Activated naive CD8-positive, alpha-beta T cell treated with anti-CD3 and anti-CD28 coated beads, Interleukin-2, amount 50 U/mL, for 16 hours (primary cell): Measurements from ENCODE around the gene FOXI2.

Source experiments
- DNase-seq: peaks from one replicate; pipeline ENCODE4 v3.0.0-alpha.2; 2020; ENCODE audit warnings: low read depth, low spot score

FOXI2 gene

DNA sequence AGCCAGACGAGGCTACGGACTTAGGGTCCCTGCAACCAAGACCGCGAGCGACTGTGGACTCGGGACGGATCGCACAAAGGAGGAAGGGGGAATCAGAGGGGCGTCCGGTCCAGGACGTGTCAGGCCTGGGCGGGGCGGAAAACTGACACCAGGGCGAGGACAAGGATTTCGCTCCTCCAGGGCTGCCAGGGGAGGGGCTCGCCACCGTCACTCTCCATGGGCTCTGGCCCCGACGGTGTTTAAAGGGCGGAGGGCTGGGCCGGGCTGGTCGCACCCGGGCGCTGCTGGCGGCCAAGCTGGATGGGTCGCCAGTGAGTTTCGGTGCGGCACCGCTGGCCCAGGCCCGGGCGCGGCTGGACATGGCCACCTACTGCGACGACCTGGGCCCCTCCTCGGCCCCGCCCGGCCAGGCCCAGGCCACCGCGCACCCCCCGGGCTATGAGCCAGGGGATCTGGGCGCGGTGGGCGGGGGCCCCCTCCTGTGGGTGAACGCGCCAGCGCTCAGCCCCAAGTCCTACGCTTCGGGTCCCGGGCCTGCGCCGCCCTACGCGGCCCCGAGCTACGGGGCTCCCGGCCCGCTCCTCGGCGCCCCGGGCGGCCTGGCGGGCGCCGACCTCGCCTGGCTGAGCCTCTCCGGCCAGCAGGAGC is at the start of gene FOXI2:
Gene FOXI2, plus strand, starts transcription at position 271 of the 648 bp plus-strand sequence. Its CDS starts 89 bp downstream, at position 360.
- no peak for DNase-seq

GRCh38 chr10:127687548-127687947 is 49.4 kb upstream of the FOXI2 start:
- DNase-seq = no peak

GRCh38 chr10:127690176-127690835 is 46.7 kb upstream of the FOXI2 start:
- DNase-seq = no peak

DNA sequence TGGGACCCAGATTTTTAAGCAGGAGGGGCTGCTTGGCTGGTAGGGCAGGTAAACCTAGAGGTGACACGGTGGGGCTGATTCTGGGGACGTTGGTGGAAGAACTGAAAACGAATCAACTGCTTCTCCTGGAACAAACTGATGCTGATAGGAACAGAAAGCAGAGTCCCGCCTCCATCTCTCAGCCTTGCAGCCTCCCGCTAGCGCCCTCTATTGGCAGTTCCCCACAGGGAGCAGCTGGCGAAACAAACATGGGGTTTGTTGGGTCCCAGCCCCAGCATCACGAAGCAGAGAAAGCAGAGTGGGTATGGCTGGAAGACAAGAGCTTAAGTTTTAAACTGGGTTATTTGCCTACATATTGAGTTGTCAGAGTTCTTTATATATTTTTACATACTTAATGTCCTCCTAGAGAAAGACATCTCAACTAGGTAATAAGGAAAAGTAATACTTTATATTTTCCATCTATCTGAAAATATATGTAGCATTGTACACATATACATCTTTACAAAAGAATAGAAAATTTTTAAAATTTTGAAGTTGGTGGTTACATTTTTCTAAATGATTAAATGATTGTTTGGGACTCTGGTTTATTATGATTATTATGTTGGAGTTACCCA is 42.3 kb upstream of the FOXI2 start:
- no peak for DNase-seq

- DNase-seq = no peak
Observed at GRCh38 chr10:127695431-127695830, 41.6 kb upstream of the FOXI2 start.

DNA sequence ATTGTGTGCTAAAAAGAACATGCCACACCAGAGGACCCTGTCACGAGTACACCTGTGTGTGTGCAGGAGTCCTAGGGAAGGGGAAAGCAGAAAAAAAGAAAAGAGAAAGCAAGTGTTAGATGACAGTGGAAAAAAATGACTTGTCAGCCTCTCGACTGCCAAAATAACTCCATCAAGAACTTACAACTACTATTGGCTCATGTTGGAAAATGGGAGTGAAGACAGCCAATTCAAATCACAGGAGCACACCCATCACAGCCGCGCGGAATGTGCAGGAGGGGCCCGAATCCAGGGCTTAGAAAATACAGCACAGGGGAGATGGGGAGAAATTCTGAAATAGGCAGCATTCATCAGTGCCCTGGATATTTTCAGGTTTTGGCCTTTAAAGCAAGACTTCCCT is 38.1 kb upstream of the FOXI2 start:
- no peak for DNase-seq

DNA sequence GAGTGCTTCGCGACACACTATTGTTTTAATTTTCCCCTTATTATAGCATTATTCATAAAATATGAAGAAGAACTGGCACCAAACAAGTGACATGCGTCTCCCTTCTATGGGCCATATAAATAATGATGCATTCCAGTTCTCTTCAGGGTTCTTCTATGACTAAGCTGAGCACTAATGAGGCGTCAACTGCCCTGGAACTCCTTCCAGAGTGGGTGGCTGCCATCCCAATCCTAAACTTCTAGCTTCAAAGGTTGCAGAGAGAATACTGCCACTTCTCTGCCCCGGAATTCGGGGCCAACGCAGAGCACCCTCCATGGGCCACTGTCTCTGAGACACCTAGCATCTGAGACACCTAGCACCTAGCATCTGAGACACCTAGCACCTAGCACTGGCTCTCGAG is 37.7 kb upstream of the FOXI2 start:
- no peak for DNase-seq

DNA sequence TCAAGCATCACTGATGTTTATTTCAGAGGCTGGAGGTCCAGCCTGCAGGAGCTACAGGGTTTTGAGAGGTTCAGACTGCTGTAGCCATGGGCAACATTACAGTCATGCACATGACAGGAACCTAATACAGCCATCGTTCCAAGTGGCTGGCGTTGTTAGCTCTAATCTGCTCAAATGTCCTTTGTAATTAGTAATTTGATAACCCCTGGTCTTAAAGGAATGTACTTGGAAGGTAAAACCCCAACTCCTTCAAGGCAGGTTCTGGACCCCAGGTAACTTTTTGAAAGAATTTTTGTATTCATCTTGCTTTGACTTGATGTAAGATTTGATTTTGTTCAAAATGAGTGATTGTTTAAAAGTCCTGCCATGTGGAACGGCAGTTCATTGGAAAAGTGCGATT is 34.7 kb upstream of the FOXI2 start:
- DNase-seq = no peak

DNA sequence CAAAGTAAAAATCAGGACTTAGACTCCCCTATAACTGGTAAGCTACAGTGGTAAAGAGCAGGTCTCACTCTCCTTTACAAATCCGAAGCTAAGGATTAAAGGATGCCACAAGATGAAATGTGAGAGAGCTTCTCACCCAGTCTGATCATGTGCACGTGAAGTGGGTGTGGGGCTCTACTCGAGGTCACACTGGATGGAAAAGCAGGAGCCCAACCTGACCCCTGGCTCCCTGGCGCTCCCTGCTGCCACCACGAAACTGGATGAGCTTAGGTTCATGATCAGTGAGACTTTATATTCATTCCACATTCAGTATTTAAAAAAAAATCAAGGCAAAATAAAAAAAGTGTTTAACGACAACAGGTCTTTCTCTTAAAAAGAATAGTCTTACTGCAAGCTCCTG is 21.7 kb upstream of the FOXI2 start:
- no peak for DNase-seq

DNA sequence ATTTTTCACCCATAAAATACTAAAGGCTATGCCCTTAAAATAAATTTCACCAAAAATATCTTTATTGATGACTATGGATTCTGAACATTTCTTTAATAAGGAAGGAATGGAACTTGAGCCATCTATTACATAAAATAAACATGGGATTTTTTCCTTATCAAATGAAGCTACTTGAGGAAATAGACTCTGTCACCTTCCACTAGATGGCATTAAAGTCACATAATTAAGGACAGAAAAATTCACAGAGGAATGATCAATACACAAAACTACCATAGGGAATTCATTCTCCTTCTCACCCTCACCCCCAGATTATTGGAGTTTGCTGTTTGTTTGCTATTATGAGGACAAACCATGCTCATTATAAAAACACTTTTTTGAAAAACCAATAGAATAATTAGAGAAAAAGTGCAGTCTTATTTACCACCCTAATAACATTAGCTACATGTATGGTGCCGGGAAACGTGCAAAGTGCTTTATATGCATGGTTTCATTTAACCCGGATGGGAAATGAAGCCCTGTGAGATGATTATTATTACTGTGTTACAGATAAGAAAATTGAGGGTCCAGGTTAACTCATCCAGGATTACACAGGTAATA is 21.1 kb upstream of the FOXI2 start:
- no peak for DNase-seq

DNA sequence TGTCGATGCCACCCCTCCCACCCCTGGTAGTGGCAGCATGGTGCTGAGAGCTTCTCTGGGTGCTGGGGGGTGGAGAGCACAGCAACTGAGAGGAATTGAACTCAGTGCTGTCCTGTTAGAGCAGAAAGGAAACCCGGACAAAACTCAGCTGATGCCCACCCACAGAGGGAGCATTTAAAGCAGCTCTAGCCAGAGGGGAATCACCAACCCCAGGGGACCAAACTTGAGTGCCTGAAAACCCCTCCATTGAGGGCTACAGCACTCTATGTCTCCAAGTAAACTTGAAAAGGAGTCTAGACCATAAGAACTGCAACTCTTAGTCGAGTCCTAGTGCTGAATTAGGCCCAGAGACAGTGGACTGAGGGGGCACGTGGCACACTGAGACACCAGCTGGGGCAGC is 16.8 kb upstream of the FOXI2 start:
- no peak for DNase-seq

DNA sequence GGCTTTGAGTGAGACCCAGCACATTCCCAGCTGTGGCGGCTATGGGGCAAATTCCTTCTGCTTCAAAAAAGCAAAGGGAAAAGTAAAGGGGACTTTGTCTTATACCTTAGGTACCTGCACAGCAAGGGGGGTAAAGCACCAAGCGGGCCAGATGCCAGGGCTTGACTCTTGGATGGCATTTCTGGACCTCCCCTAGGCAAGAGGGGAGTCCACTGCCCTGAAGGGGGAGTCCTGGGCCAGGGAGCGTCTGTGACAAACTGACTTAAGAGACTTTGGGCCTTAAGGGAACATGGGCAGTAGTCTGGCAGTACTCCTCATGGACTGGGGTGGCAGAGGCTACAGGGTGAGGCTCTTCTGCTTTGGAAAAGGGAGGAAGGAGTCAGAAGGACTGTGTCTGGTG is 16.1 kb upstream of the FOXI2 start:
- DNase-seq = no peak

- DNase-seq = no peak
Observed at GRCh38 chr10:127734753-127735152, 2.2 kb upstream of the FOXI2 start.

- no peak for DNase-seq
Observed at GRCh38 chr10:127735156-127735555, 1.8 kb upstream of the FOXI2 start.

GRCh38 chr10:127735723-127736221 is 1.2 kb upstream of the FOXI2 start:
- no peak for DNase-seq

GRCh38 chr10:127736222-127736914 is 617 bp upstream of the FOXI2 start:
- DNase-seq = no peak

DNA sequence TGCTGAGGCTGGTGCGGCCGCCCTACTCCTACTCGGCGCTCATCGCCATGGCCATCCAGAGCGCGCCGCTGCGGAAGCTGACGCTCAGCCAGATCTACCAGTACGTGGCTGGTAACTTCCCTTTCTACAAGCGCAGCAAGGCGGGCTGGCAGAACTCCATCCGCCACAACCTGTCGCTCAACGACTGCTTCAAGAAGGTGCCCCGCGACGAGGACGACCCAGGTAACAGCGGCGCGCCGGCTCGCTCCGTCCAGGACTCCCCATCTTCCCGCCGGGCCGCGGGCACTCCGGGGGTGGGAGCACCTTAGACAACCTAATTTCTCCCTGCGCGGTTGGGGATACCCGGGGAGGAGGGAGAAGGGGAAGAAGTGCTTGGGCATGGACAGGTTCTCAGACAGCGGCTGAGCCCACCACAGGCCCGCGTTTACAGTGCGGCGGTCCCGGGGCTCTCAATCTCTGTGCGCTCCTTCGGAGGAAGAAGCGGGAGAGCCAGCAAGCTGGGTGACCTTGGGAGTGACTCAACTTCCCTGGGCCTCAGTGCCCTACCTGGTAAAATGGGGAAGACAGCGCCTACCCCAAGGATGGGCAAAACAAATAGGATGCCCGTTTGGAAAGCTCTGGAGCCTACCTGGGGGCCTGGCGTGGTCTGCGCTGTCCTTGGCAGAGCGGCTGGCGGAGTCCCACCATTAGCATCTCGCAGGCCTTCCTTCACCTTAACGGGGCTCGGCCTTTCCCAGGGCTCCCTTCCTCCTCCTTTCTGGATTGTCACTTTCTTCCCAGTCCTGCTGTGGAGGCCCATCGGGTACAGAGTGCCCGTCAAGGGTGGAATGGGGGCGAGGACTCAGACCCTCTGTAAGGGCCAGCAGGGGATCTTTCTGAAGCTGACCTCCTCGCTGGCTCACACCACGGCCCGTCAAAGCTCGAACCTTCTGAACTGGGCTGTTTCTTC is 852 bp downstream of the FOXI2 start:
- no peak for DNase-seq

DNA sequence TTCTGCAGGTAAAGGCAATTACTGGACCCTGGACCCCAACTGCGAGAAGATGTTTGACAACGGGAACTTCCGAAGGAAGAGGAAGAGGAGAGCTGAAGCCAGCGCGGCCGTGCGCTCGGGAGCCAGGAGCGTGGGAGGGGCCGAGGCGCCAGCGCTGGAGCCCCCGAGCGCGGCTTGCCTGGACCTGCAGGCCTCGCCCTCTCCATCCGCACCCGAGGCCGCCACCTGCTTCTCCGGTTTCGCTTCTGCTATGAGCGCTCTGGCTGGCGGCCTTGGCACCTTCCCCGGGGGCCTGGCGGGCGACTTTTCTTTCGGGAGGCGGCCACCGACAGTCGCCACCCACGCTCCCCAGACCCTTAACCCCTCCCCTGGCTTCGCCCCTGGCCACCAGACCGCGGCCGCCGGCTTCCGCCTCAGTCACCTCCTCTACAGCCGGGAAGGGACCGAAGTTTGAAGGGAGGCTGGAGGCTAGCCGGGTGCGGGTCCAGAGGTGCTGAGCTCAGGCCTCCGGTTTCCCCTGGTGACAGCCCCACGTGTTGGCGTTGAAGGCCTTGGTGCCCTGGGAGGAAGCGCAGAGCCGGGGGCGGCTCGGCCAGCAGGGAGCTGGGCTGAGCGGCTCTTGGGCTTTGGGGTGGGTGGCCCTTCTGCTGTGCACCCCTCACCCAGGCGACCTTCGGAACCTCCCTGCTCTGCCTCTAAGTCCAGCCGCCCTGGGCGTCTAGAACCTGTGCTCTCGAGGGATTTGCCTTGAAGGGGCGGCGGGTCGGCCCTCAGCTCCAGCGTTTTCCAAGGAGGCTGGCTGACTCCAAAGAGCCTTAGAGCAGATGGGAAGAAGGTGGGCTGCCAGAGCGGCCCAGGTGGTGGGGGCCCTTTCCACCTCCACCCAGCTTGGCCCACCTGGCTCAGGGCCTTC is 1.8 kb downstream of the FOXI2 start:
- DNase-seq = no peak

GRCh38 chr10:127739908-127740307 is 2.9 kb downstream of the FOXI2 start:
- no peak for DNase-seq

DNA sequence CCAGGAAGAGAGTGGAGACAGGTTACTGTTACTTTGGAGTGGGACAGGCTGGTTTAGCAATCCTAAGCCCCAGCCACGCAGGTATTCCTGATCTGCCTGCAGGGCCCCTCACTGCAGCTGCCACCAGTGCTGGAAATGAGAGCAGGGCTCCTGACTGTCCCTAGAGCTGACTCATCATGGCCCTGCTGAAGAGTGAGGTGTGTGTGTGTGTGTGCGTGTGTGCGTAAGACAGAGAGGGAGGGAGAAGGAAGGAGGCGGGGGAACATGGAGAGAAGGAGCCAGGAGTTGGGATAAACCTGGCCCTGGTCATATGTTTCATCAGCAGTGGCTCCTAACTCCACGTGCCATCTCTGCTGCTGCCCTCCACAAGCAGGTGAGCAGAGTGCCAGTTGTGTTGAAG is 3.6 kb downstream of the FOXI2 start:
- no peak for DNase-seq
